Activated naive CD8-positive, alpha-beta T cell treated with anti-CD3 and anti-CD28 coated beads for 36 hours (primary cell): ENCODE measurements around the gene NCKAP5. TPM values are rescaled to one million over a fixed set of nuclear protein-coding genes. Genes with fewer than 3 reads are reported as not detected.

ENCODE experiments used
- DNase-seq: peaks from one replicate; pipeline ENCODE4 v3.0.0; 2021
- H3K27ac Mint-ChIP-seq: one replicate; pipeline ENCODE4 v1.8.0; 2022; ENCODE audit warnings: mild to moderate bottlenecking, moderate library complexity, mixed read lengths
- H3K27me3 Mint-ChIP-seq: one replicate; pipeline ENCODE4 v1.8.0; 2022; ENCODE audit warnings: mild to moderate bottlenecking, mixed read lengths
- H3K36me3 Mint-ChIP-seq: one replicate; pipeline ENCODE4 v1.8.0; 2021; ENCODE audit warnings: mild to moderate bottlenecking, mixed read lengths
- H3K4me1 Mint-ChIP-seq: one replicate; pipeline ENCODE4 v1.8.0; 2021; ENCODE audit warnings: mixed read lengths
- H3K4me3 Mint-ChIP-seq: one replicate; pipeline ENCODE4 v1.8.0; 2022; ENCODE audit warnings: mild to moderate bottlenecking, moderate library complexity, mixed read lengths
- H3K9me3 Mint-ChIP-seq: one replicate; pipeline ENCODE4 v1.8.0; 2022; ENCODE audit warnings: mixed read lengths
- total RNA-seq, 2 experiments: library from RNA; stranded (reverse); gene quantifications; one replicate each; pipeline ENCODE4 v1.2.3, GENCODE V29; 2021

Gene NCKAP5
- total RNA-seq, 2 experiments from 2014 or later, result not detected

GRCh38 chr2:133411101-133411500, 157.2 kb downstream of the NCKAP5 start:
- no peaks in the 10 kb centered on the region for H3K4me1 Mint-ChIP-seq
- no peaks in the 10 kb centered on the region for H3K36me3 Mint-ChIP-seq

DNA sequence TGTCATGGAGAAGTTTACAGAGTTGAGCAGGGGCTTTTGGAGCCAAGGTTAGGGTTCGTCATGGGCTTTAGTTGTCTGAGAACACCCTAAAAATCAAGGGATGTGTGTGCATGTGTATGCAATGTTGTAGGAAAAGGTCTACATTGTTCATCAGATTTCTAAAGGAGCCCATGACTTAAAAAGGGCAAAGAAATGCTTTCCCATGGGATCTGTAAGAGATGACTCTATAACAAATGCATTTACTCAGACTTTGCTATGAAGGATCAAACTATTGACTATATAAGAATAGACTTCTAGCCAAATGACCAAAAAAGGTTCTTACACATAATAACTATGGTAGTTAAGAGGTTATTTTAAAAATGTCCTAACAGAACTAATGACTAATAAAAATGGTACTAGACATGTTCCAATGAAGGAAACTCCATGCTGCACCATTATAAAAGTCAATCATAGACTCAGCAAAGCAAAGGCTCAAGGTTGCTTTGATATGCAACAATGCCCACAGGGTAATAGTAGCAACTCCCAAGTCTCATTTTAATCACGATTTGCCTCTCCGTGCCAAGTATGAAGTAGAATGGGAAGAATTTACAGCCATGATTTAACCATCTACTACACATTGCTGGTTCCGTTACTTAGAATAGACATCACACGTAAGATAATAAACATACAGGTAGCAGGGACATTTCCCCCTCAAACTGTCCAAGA, 158.5 kb downstream of the NCKAP5 start:
- H3K9me3 Mint-ChIP-seq, result no peaks in the 10 kb centered on the region
- H3K4me3 Mint-ChIP-seq, result no peak overlapping the region
- DNase-seq, result no peak
- no peaks in the 10 kb centered on the region for H3K27me3 Mint-ChIP-seq
- no peaks in the 10 kb centered on the region for H3K4me1 Mint-ChIP-seq
- H3K27ac Mint-ChIP-seq, result no peak overlapping the region
- H3K36me3 Mint-ChIP-seq, result no peaks in the 10 kb centered on the region

More at GRCh38 chr2:133411101-133411500, 157.2 kb downstream of the NCKAP5 start:
- H3K27ac Mint-ChIP-seq, result no peak overlapping the region
- H3K4me3 Mint-ChIP-seq, result no peak overlapping the region
- H3K9me3 Mint-ChIP-seq, result no peaks in the 10 kb centered on the region
- no peak for DNase-seq
- H3K27me3 Mint-ChIP-seq, result no peaks in the 10 kb centered on the region

DNA sequence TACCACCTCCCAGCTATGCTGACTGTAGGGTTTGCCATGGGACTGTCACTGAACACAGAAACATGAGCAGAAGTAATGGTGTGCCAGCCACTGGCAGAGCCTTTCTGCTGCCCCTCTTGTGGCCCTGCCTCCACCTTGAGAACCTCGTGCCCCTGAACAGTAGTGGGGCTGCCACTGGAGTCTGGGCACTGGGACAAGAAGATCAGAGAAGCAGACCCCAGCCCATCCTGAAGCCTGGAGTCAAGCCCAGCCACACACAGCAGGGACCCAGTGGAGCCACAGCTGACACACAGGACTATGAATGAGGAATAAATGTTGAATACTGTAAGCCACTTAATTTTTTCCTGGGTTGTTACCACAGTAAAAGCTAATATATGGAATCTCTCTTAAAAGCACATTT, 159.6 kb downstream of the NCKAP5 start:
- DNase-seq, result no peak
- Mint-ChIP-seq H3K9me3 (no peaks in the 10 kb centered on the region), H3K4me1 (no peaks in the 10 kb centered on the region), H3K27me3 (no peaks in the 10 kb centered on the region), H3K27ac (no peak overlapping the region), H3K4me3 (no peak overlapping the region), H3K36me3 (no peaks in the 10 kb centered on the region)

DNA sequence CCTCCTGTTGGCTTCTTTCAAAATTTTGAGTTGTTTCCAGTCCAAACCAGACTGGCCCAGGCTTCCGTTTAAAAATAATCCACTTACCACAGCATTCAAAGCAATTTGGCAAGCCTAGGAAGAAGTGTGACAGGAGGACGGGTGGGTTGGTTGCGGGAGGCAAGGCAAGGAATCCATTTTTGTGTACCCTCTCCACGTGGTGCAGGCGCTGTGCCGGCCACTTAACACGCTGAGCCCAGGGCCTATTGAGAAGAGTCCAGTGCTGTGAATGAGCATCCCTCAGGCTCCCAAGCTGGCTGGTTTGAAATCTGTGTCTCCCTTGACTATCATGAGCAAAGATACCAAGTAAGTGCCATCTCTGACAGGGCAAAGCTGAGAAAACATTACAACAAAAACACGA, 160.9 kb downstream of the NCKAP5 start:
- Mint-ChIP-seq H3K36me3 (no peaks in the 10 kb centered on the region), H3K4me3 (no peak overlapping the region), H3K27ac (no peak overlapping the region), H3K9me3 (no peaks in the 10 kb centered on the region), H3K27me3 (no peaks in the 10 kb centered on the region), H3K4me1 (no peaks in the 10 kb centered on the region)
- DNase-seq, result no peak

GRCh38 chr2:133405252-133405651, 163.0 kb downstream of the NCKAP5 start:
- H3K9me3 Mint-ChIP-seq, result no peaks in the 10 kb centered on the region
- DNase-seq, result no peak
- H3K4me1 Mint-ChIP-seq, result no peaks in the 10 kb centered on the region
- H3K36me3 Mint-ChIP-seq, result no peaks in the 10 kb centered on the region
- no peak overlapping the region for H3K4me3 Mint-ChIP-seq
- no peak overlapping the region for H3K27ac Mint-ChIP-seq
- H3K27me3 Mint-ChIP-seq, result no peaks in the 10 kb centered on the region

DNA sequence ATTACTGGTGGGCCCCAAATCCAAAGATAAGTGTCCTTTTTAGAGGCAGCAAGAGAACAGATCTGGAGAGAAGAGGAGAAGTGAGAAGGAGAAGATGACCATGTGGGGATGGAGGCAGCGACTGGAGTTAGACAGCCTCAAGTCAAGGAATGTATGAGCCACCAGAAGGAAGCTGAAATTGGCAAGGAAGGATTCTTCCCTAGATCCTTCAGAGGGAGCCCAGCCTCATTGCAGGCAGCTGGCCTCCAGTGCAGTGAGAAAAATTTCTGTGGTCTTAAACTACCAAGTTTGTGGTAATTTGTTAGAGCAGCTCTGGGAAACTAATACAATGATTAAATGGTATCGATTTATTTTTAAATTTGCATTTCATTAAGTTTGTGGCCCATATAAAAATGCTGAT, 167.9 kb downstream of the NCKAP5 start:
- no peak overlapping the region for H3K27ac Mint-ChIP-seq
- H3K9me3 Mint-ChIP-seq, result no peaks in the 10 kb centered on the region
- H3K4me1 Mint-ChIP-seq, result no peaks in the 10 kb centered on the region
- H3K27me3 Mint-ChIP-seq, result no peaks in the 10 kb centered on the region
- DNase-seq, result no peak
- no peak overlapping the region for H3K4me3 Mint-ChIP-seq
- no peaks in the 10 kb centered on the region for H3K36me3 Mint-ChIP-seq

DNA sequence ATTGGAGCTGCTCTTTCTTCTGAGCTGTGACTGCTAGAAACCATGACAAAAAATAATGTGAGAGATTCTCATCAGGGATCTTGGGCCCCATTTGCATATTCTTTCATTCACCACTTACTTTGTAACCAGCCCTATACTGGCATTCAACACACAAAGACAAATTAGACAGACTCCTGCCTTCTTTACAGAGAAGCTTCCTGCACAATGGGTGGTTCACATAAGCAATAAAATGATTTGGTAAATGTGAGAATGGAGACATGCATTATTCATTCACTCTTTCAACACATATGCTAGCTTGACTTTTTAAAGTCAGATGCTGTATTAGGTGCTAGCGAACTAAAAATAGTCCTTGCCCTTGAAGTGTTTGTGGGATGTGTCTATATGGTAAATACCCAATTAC, 174.4 kb downstream of the NCKAP5 start:
- Mint-ChIP-seq H3K9me3 (peaks cover 5% of the 10 kb centered on the region), H3K4me3 (no peak overlapping the region), H3K4me1 (no peaks in the 10 kb centered on the region), H3K27ac (no peak overlapping the region), H3K27me3 (peaks cover 3% of the 10 kb centered on the region), H3K36me3 (no peaks in the 10 kb centered on the region)
- no peak for DNase-seq

- no peak overlapping the region for H3K27ac Mint-ChIP-seq
- H3K4me1 Mint-ChIP-seq, result no peaks in the 10 kb centered on the region
- H3K36me3 Mint-ChIP-seq, result no peaks in the 10 kb centered on the region
- peaks cover 3% of the 10 kb centered on the region for H3K27me3 Mint-ChIP-seq
- DNase-seq, result no peak
- no peak overlapping the region for H3K4me3 Mint-ChIP-seq
- peaks cover 11% of the 10 kb centered on the region for H3K9me3 Mint-ChIP-seq
These were observed 178.1 kb downstream of the NCKAP5 start for GRCh38 chr2:133390156-133390555.

GRCh38 chr2:133389569-133389968, 178.7 kb downstream of the NCKAP5 start:
- H3K4me3 Mint-ChIP-seq, result no peak overlapping the region
- no peaks in the 10 kb centered on the region for H3K36me3 Mint-ChIP-seq
- peaks cover 3% of the 10 kb centered on the region for H3K27me3 Mint-ChIP-seq
- no peak overlapping the region for H3K27ac Mint-ChIP-seq
- H3K4me1 Mint-ChIP-seq, result no peaks in the 10 kb centered on the region
- H3K9me3 Mint-ChIP-seq, result peaks cover 11% of the 10 kb centered on the region
- no peak for DNase-seq

DNA sequence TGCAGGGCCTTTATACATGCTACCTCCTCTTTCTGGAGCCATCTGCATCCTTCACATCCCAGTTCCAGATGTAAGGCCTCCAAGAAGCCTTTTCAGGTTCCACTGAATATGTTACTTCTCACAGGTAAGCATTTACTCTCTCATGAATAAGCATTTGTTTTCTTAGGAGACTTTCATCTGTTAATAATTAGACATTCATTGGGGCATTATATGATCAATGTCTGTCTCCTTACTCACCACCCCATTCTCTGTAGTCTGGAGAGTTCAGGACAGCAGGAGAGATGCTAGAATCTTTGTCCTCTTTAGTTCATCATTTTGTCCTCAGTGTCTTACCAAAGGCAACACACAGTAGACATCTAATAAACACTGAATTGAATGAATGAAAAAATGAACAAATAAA, 185.7 kb downstream of the NCKAP5 start:
- DNase-seq, result no peak
- Mint-ChIP-seq H3K27me3 (peaks cover 2% of the 10 kb centered on the region), H3K4me1 (no peaks in the 10 kb centered on the region), H3K4me3 (no peak overlapping the region), H3K27ac (no peak overlapping the region), H3K9me3 (peaks cover 8% of the 10 kb centered on the region), H3K36me3 (no peaks in the 10 kb centered on the region)

GRCh38 chr2:133380991-133381390, 187.3 kb downstream of the NCKAP5 start:
- H3K27me3 Mint-ChIP-seq, result peaks cover 3% of the 10 kb centered on the region
- no peak overlapping the region for H3K27ac Mint-ChIP-seq
- H3K36me3 Mint-ChIP-seq, result no peaks in the 10 kb centered on the region
- peaks cover 4% of the 10 kb centered on the region for H3K9me3 Mint-ChIP-seq
- DNase-seq, result no peak
- H3K4me1 Mint-ChIP-seq, result no peaks in the 10 kb centered on the region
- no peak overlapping the region for H3K4me3 Mint-ChIP-seq

DNA sequence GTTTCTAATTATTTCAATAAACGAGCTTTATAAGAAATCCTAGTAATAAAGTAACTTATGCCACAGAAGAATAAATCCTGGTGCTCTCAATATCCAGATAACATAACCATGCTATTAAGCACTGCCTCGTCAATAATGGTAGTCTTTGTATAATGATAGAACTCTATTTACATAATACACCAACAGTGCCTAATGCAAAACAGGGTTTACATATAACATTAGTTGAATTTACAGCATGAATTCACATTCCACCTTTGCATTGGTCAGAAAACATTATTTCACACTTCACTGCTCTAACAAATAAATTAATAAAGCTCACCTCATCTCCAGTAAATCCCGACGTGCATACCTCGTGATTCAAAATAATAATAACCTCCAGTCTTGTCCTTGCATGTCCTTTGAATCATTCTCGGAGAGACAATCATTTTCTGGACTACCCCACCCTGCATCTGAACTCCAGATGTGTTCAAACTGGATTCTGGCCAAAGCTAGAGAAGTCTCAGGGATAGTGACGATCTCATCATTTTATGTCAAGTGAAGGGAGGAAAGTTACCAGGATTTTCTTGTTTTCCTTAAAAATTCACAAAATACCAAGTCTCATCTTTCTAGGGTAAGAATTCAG, 189.2 kb downstream of the NCKAP5 start:
- DNase-seq, result no peak
- Mint-ChIP-seq H3K4me1 (no peaks in the 10 kb centered on the region), H3K27ac (no peak overlapping the region), H3K27me3 (peaks cover 3% of the 10 kb centered on the region), H3K9me3 (peaks cover 5% of the 10 kb centered on the region), H3K36me3 (no peaks in the 10 kb centered on the region), H3K4me3 (no peak overlapping the region)

- Mint-ChIP-seq H3K36me3 (no peaks in the 10 kb centered on the region), H3K27ac (no peak overlapping the region), H3K4me3 (no peak overlapping the region), H3K4me1 (no peaks in the 10 kb centered on the region), H3K27me3 (peaks cover 3% of the 10 kb centered on the region), H3K9me3 (peaks cover 7% of the 10 kb centered on the region)
- no peak for DNase-seq
These were observed 189.9 kb downstream of the NCKAP5 start for GRCh38 chr2:133378386-133378785.

GRCh38 chr2:133377599-133377998, 190.7 kb downstream of the NCKAP5 start:
- no peaks in the 10 kb centered on the region for H3K36me3 Mint-ChIP-seq
- no peak overlapping the region for H3K4me3 Mint-ChIP-seq
- H3K27me3 Mint-ChIP-seq, result peaks cover 3% of the 10 kb centered on the region
- no peaks in the 10 kb centered on the region for H3K4me1 Mint-ChIP-seq
- H3K9me3 Mint-ChIP-seq, result peaks cover 7% of the 10 kb centered on the region
- no peak for DNase-seq
- no peak overlapping the region for H3K27ac Mint-ChIP-seq

DNA sequence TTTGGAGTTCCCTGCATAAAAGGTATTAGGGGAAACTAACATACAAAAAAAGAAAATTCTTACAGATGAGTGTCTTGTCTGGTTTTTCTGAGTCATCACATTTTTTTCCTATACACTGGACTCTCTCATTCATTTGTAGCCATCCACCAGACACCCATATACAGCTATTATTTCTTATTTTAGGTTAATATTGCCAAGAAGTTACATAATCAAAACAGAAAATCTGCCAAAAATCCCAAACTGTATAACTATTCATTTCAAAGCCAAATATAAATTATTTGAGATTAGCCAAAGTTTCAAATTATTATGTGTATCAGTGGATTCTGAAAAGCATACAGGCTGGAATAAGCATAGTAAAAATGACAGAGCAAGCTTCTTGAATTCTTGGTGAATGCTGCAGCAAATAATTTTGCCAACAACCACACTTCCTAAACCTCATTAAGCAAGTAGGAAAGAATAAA, 191.2 kb downstream of the NCKAP5 start:
- Mint-ChIP-seq H3K27me3 (peaks cover 3% of the 10 kb centered on the region), H3K36me3 (no peaks in the 10 kb centered on the region), H3K4me3 (no peak overlapping the region), H3K4me1 (no peaks in the 10 kb centered on the region), H3K9me3 (peaks cover 7% of the 10 kb centered on the region), H3K27ac (no peak overlapping the region)
- DNase-seq, result no peak

DNA sequence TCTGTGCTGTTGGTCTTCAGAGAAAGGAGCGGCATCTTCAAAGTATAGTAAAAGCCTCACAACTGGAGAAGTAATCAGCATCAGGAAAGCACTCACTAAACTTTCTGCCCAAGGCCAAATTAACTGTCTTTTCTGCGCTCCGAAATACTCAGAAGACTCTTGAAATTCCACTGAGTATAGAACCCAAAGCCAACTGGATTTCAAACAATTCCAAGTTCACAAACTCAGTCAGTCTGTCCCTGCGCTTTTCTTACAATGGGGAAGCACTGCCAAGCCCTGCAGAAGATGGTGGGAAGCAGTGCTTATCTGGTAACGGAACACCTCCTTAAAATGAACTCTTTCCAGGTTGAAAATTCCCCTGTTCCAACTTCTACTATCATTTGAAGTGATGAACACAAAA, 193.5 kb downstream of the NCKAP5 start:
- H3K4me1 Mint-ChIP-seq, result no peaks in the 10 kb centered on the region
- H3K4me3 Mint-ChIP-seq, result no peak overlapping the region
- H3K36me3 Mint-ChIP-seq, result no peaks in the 10 kb centered on the region
- peaks cover 3% of the 10 kb centered on the region for H3K27me3 Mint-ChIP-seq
- no peak for DNase-seq
- no peak overlapping the region for H3K27ac Mint-ChIP-seq
- peaks cover 5% of the 10 kb centered on the region for H3K9me3 Mint-ChIP-seq
